ENCODE measurements around the gene MAST3. TPM values are rescaled to one million over a fixed set of nuclear protein-coding genes. Genes with fewer than 3 reads are reported as not detected.

MAST3 gene
- total RNA-seq (2013), result 8.7 TPM
- polyA plus RNA-seq (10 to 100 TPM in 2 of 3 donors, 1 to 10 TPM in 1; 6.8 to 34.0 (median 12.4) TPM), polyA minus RNA-seq (15.1 and 17.1 TPM in 2 replicates), total RNA-seq (9.9 to 114 (median 44.6) reads per million in 11 experiments)

GRCh38 chr19:18097217-18097992 lies at the start of gene MAST3:
Gene MAST3 (plus strand): TSS chr19:18097778. CDS start chr19:18097793, 15 bp downstream.
- peaks cover 0 to 5% of the 10 kb centered on the region in 2 donors for H3K27me3 ChIP-seq (ENCODE audit: control insufficient read depth in 2 of 2, insufficient read depth in 2 of 2, low read length in 2 of 2)
- TF ChIP-seq CTCF (IDR thresholded peaks at IDR 0.05), result no peak
- peak within 1 kb of the TSS; percentile 92 for H3K4me2 ChIP-seq (replicated peaks; ENCODE audit: extremely low read depth, low read length, poor library complexity, severe bottlenecking)
- 15% methylated on average over 47 of the region's 54 CpGs for WGBS (ENCODE audit: insufficient coverage)
- no peaks in the 10 kb centered on the region for H4K20me1 ChIP-seq (ENCODE audit: insufficient read depth, low read length)
- peaks cover 0 to 5% of the 10 kb centered on the region in 2 donors for H3K9me3 ChIP-seq (replicated peaks in 1 of 2; ENCODE audit: control insufficient read depth in 1 of 2, insufficient read depth in 1 of 2, low read length in 2 of 2)
- Mint-ChIP-seq H3K4me1 (peaks cover 39% of the 10 kb centered on the region), H3K27me3 (ENCODE audit: low read depth in 3 of 3) (peaks cover 10 to 20% (median 16%) of the 10 kb centered on the region in 3 donors), H3K4me3 (peak within 1 kb of the TSS; percentile 81 to 90), H3K27ac (peak within 1 kb of the TSS in 5 of 7 donors; percentile 12 to 73 (median 62)), H3K9me3 (peaks cover 0 to 7% (median 0%) of the 10 kb centered on the region in 7 donors), H3K36me3 (peaks cover 4 to 12% of the 10 kb centered on the region in 2 donors)
- peaks cover 31 to 41% of the 10 kb centered on the region in 2 donors for H3K4me1 ChIP-seq (ENCODE audit: control insufficient read depth in 1 of 2, insufficient read depth in 2 of 2, low read length in 2 of 2)
- H3K9ac ChIP-seq (ENCODE audit: insufficient read depth, low read length, poor library complexity, severe bottlenecking), result peak within 1 kb of the TSS; percentile 50
- no peaks in the 10 kb centered on the region for H3K79me2 ChIP-seq (ENCODE audit: insufficient read depth, low read length)
- no peaks in the 10 kb centered on the region for H3K36me3 ChIP-seq (replicated peaks in 1 of 2; ENCODE audit: control insufficient read depth in 1 of 2, insufficient read depth in 2 of 2, low read length in 2 of 2)
- intact Hi-C loops (cut with micrococcal nuclease), result no loop called here
- no peak within 1 kb of the TSS for H3K27ac ChIP-seq (ENCODE audit: low read depth in 1 of 2, low read length in 2 of 2)
- peak within 1 kb of the TSS; percentile 53 to 81 (median 55) for H3K4me3 ChIP-seq (replicated peaks in 1 of 3; ENCODE audit: low read depth in 2 of 3, low read length in 3 of 3)
- peak within 1 kb of the TSS; percentile 59 for H2AFZ ChIP-seq (ENCODE audit: insufficient read depth, low read depth, low read length, poor library complexity, severe bottlenecking)
- peak; percentile 85 to 88 (median 86) for DNase-seq

GRCh38 chr19:18049385-18049784 lies 48.2 kb upstream of the MAST3 start:
- H3K4me1 Mint-ChIP-seq, result peaks cover 38% of the 10 kb centered on the region
- Histone ChIP-seq H3K9me3 (replicated peaks in 1 of 2; ENCODE audit: control insufficient read depth in 1 of 2, insufficient read depth in 1 of 2, low read length in 2 of 2) (no peaks in the 10 kb centered on the region), H3K79me2 (ENCODE audit: insufficient read depth, low read length) (no peaks in the 10 kb centered on the region), H3K36me3 (replicated peaks in 1 of 2; ENCODE audit: control insufficient read depth in 1 of 2, insufficient read depth in 2 of 2, low read length in 2 of 2) (no peaks in the 10 kb centered on the region), H3K9ac (ENCODE audit: insufficient read depth, low read length, poor library complexity, severe bottlenecking) (peak overlapping the region; percentile 25), H4K20me1 (ENCODE audit: insufficient read depth, low read length) (no peaks in the 10 kb centered on the region), H3K4me2 (replicated peaks; ENCODE audit: extremely low read depth, low read length, poor library complexity, severe bottlenecking) (peak overlapping the region; percentile 53), H3K4me3 (replicated peaks in 1 of 3; ENCODE audit: low read depth in 2 of 3, low read length in 3 of 3) (peak overlapping the region in 1 of 3 experiments; percentile 45), H2AFZ (ENCODE audit: insufficient read depth, low read depth, low read length, poor library complexity, severe bottlenecking) (peak overlapping the region; percentile 59), H3K4me1 (ENCODE audit: control insufficient read depth in 1 of 2, insufficient read depth in 2 of 2, low read length in 2 of 2) (peaks cover 29 to 33% of the 10 kb centered on the region in 2 donors), H3K27ac (ENCODE audit: low read depth in 1 of 2, low read length in 2 of 2) (peak overlapping the region; percentile 63 to 68), H3K27me3 (ENCODE audit: control insufficient read depth in 2 of 2, insufficient read depth in 2 of 2, low read length in 2 of 2) (peaks cover 0 to 3% of the 10 kb centered on the region in 2 donors)
- 63% methylated on average over 3 of the region's 10 CpGs for WGBS (ENCODE audit: insufficient coverage)
- H3K27ac Mint-ChIP-seq, result peak overlapping the region in 3 of 7 donors; percentile 65 to 85 (median 82)
- intact Hi-C loops (cut with micrococcal nuclease), result no loop called here
- H3K36me3 Mint-ChIP-seq, result no peaks in the 10 kb centered on the region
- H3K27me3 Mint-ChIP-seq (ENCODE audit: low read depth in 3 of 3), result peaks cover 14 to 25% (median 21%) of the 10 kb centered on the region in 3 donors
- H3K9me3 Mint-ChIP-seq, result peaks cover 0 to 6% (median 0%) of the 10 kb centered on the region in 7 donors
- DNase-seq, result peak in 2 of 3 donors; percentile 64 to 65
- H3K4me3 Mint-ChIP-seq, result peak overlapping the region in 1 of 2 donors; percentile 68
- no peak for TF ChIP-seq CTCF (IDR thresholded peaks at IDR 0.05)

All from CD14-positive monocyte (primary cell).